Thoracic aorta (tissue), 2 donors: Measurements from ENCODE around the gene SNRNP200. TPM values are rescaled to one million over a fixed set of nuclear protein-coding genes. Genes with fewer than 3 reads are reported as not detected.

Source experiments
- ATAC-seq: fragments of 150-250 bp; one replicate; pipeline ENCODE4 v1.8.0; 2017; ENCODE audit warnings: low read depth; ENCODE audit not compliant: insufficient number of reproducible peaks, low FRiP score
- DNase-seq: peaks from one replicate; pipeline ENCODE4 v3.0.0-alpha.2; 2020; ENCODE audit warnings: low spot score
- H3K27ac ChIP-seq, 2 donors: fragments of 200-600 bp; sonication (generic); 1 replicate in 1 of 2; 2 replicates in 1 of 2; pipeline ENCODE4 v1.5.1; 2016; ENCODE audit warnings: mild to moderate bottlenecking in 2 of 2, moderate library complexity in 2 of 2
- H3K27me3 ChIP-seq: fragments of 200-600 bp; sonication (generic); replicated peaks from 2 replicates; pipeline ENCODE4 v1.6.0; 2016; ENCODE audit warnings: mild to moderate bottlenecking; ENCODE audit not compliant: insufficient read depth
- H3K36me3 ChIP-seq: fragments of 200-600 bp; sonication (generic); one replicate; pipeline ENCODE4 v1.5.1; 2016
- H3K4me1 ChIP-seq, 2 donors: fragments of 200-600 bp; sonication (generic); 1 replicate in 1 of 2; 2 replicates in 1 of 2; pipeline versions ENCODE4 v1.5.1 to v1.6.0; 2016; ENCODE audit warnings: low read depth in 2 of 2, mild to moderate bottlenecking in 1 of 2; ENCODE audit not compliant: control insufficient read depth in 1 of 2
- H3K4me3 ChIP-seq: fragments of 200-600 bp; sonication (generic); 2 replicates; pipeline ENCODE4 v1.5.1; 2016; ENCODE audit warnings: mild to moderate bottlenecking
- H3K9me3 ChIP-seq: fragments of 200-600 bp; sonication (generic); 2 replicates; pipeline ENCODE4 v1.5.1; 2016
- CTCF ChIP-seq: fragments of 200-600 bp; sonication (generic); IDR thresholded peaks from one replicate; pipeline ENCODE4 v1.5.1; 2019; ENCODE audit warnings: antibody characterized with exemption
- total RNA-seq, 2 donors: library from RNA; depleted of rRNA; stranded (reverse); fragments of >200 nt; gene quantifications; one replicate each; pipeline versions ENCODE4 v1.1.0 to v1.2.3, GENCODE V29; 2016

The SNRNP200 gene
- total RNA-seq, 2 donors from 2014 or later, result 77.2 to 85.6 TPM

- no peak for TF ChIP-seq CTCF
- no peaks in the 10 kb centered on the region for H3K9me3 ChIP-seq
- H3K27me3 ChIP-seq, result no peaks in the 10 kb centered on the region
- peak within 1 kb of the TSS; percentile 72 for H3K4me3 ChIP-seq
- no peaks in the 10 kb centered on the region for H3K36me3 ChIP-seq
- no peak within 1 kb of the TSS for H3K27ac ChIP-seq
- DNase-seq (no peak), ATAC-seq (no peak)
- peaks cover 5 to 34% of the 10 kb centered on the region in 2 donors for H3K4me1 ChIP-seq
Measured at GRCh38 chr2:96325041-96325883, 19.9 kb upstream of the SNRNP200 start, which contains the start of gene ITPRIPL1. Gene ITPRIPL1 (plus strand): TSS chr2:96325317. CDS start chr2:96325840, 523 bp downstream.

GRCh38 chr2:96324721-96325040 is 19.3 kb upstream of the SNRNP200 start:
- Histone ChIP-seq H3K4me3 (peak overlapping the region; percentile 72), H3K4me1 (peaks cover 5 to 33% of the 10 kb centered on the region in 2 donors), H3K36me3 (no peaks in the 10 kb centered on the region), H3K9me3 (no peaks in the 10 kb centered on the region), H3K27me3 (no peaks in the 10 kb centered on the region), H3K27ac (no peak overlapping the region)
- ATAC-seq (no peak), DNase-seq (no peak)
- TF ChIP-seq CTCF, result no peak

GRCh38 chr2:96323849-96324248 is 18.5 kb upstream of the SNRNP200 start:
- Histone ChIP-seq H3K4me1 (peaks cover 5 to 33% of the 10 kb centered on the region in 2 donors), H3K36me3 (no peaks in the 10 kb centered on the region), H3K9me3 (no peaks in the 10 kb centered on the region), H3K27me3 (no peaks in the 10 kb centered on the region), H3K27ac (no peak overlapping the region), H3K4me3 (no peak overlapping the region)
- no peak for TF ChIP-seq CTCF
- ATAC-seq (no peak), DNase-seq (no peak)

- H3K27me3 ChIP-seq, result no peaks in the 10 kb centered on the region
- no peak for DNase-seq
- H3K27ac ChIP-seq, result no peak overlapping the region
Measured at GRCh38 chr2:96320728-96321622, 15.6 kb upstream of the SNRNP200 start.

More at GRCh38 chr2:96320728-96321622, 15.6 kb upstream of the SNRNP200 start:
- H3K9me3 ChIP-seq, result no peaks in the 10 kb centered on the region
- TF ChIP-seq CTCF, result no peak
- no peak for ATAC-seq
- H3K36me3 ChIP-seq, result no peaks in the 10 kb centered on the region
- H3K4me1 ChIP-seq, result peaks cover 5 to 29% of the 10 kb centered on the region in 2 donors
- H3K4me3 ChIP-seq, result peak overlapping the region; percentile 71
